ENCODE results near the gene CSKMT. TPM values are rescaled to one million over a fixed set of nuclear protein-coding genes. Genes with fewer than 3 reads are reported as not detected.
A peak's percentile ranks its signal among the peaks of the same experiment; 100 is the strongest.

Gene CSKMT
- total and polyA plus RNA-seq, 10 of the 15 experiments (the other 5 are each of a cell fraction or from before 2014, with no cell fraction given), result 7.0 to 213 (median 21.6) TPM

- TF ChIP-seq ATF2 (IDR thresholded peaks at IDR 0.05; ENCODE audit: low read length), result no peak
- TF ChIP-seq MYC (IDR thresholded peaks at IDR 0.05; ENCODE audit: insufficient read depth, insufficient read length, insufficient replicate concordance, low read length, severe bottlenecking), result peak; percentile 56
- TF ChIP-seq ZNF24 (IDR thresholded peaks at IDR 0.05), result 0 out of 2 replicates have a peak, but pooled peaks have one; percentile 10
- TF ChIP-seq CTCF (IDR thresholded peaks at IDR 0.05 in 2 of 3, conservative IDR thresholded peaks at IDR 0.05 in 1 of 3; ENCODE audit: control insufficient read depth in 2 of 3, extremely low read depth in 1 of 3, insufficient read depth in 1 of 3, low read depth in 3 of 3, low read length in 3 of 3), result no peak
- TF ChIP-seq NR2C1 (IDR thresholded peaks at IDR 0.05), result peak; percentile 88
- TF ChIP-seq E2F8 (IDR thresholded peaks at IDR 0.05; ENCODE audit: low read depth, partially characterized antibody), result peak; percentile 53
Measured at GRCh38 chr11:62671608-62672389, 6.7 kb downstream of the CSKMT start, which contains the start of the genes LBHD1 and UQCC3 (continued).
